ENCODE measurements around the gene COMMD4.

The COMMD4 gene

GRCh38 chr15:75356006-75356405 is 20.1 kb downstream of the COMMD4 start:
- TF ChIP-seq CTCF (IDR thresholded peaks at IDR 0.05): no peak

GRCh38 chr15:75356517-75356916 is 20.7 kb downstream of the COMMD4 start:
- TF ChIP-seq CTCF (IDR thresholded peaks at IDR 0.05): no peak

- no peak for TF ChIP-seq CTCF (IDR thresholded peaks at IDR 0.05)
Observed at GRCh38 chr15:75357976-75358673, 22.3 kb downstream of the COMMD4 start.

- TF ChIP-seq CTCF (IDR thresholded peaks at IDR 0.05): no peak
Observed at GRCh38 chr15:75358771-75359536, 23.1 kb downstream of the COMMD4 start.

GRCh38 chr15:75359537-75360250 is 23.8 kb downstream of the COMMD4 start:
- TF ChIP-seq CTCF (IDR thresholded peaks at IDR 0.05): no peak

GRCh38 chr15:75360391-75360790 is 24.5 kb downstream of the COMMD4 start:
- no peak for TF ChIP-seq CTCF (IDR thresholded peaks at IDR 0.05)

GRCh38 chr15:75360856-75361255 is 25.0 kb downstream of the COMMD4 start:
- no peak for TF ChIP-seq CTCF (IDR thresholded peaks at IDR 0.05)

Measured in LNCAP (cell line).